Spleen (tissue), 11 donors: ENCODE data around the gene CDC42EP5. TPM values are rescaled to one million over a fixed set of nuclear protein-coding genes. Genes with fewer than 3 reads are reported as not detected.

Source experiments
- DNase-seq: peaks from one replicate; pipeline ENCODE4 v3.0.0-alpha.2; 2020
- H3K27ac ChIP-seq, 8 donors: fragments of 200-600 bp; sonication (generic) in 7 of 8; 1 replicate in 4 of 8; 2 replicates in 4 of 8; pipeline versions ENCODE4 v1.5.0 to v1.8.0; 2016 to 2021; ENCODE audit warnings: inconsistent platforms in 4 of 8, mild to moderate bottlenecking in 4 of 8, moderate library complexity in 1 of 8
- H3K27me3 ChIP-seq, 7 donors: fragments of 200-600 bp; sonication (generic) in 6 of 7; replicated peaks in 1 of 7; 1 replicate in 4 of 7; 2 replicates in 3 of 7; pipeline versions ENCODE4 v1.5.0 to v1.8.0; 2016 to 2021; ENCODE audit warnings: inconsistent platforms in 3 of 7, mild to moderate bottlenecking in 1 of 7
- H3K36me3 ChIP-seq, 6 donors: fragments of 200-600 bp; sonication (generic) in 5 of 6; 1 replicate in 4 of 6; 2 replicates in 2 of 6; pipeline versions ENCODE4 v1.5.0 to v1.8.0; 2016 to 2021; ENCODE audit warnings: inconsistent platforms in 2 of 6
- H3K4me1 ChIP-seq, 6 donors: fragments of 200-600 bp; sonication (generic) in 5 of 6; 1 replicate in 3 of 6; 2 replicates in 3 of 6; pipeline versions ENCODE4 v1.5.0 to v1.8.0; 2016 to 2021; ENCODE audit warnings: inconsistent platforms in 3 of 6
- H3K4me3 ChIP-seq, 8 donors: fragments of 200-600 bp; sonication (generic) in 7 of 8; 1 replicate in 4 of 8; 2 replicates in 4 of 8; pipeline versions ENCODE4 v1.5.0 to v1.8.0; 2016 to 2021; ENCODE audit warnings: inconsistent platforms in 4 of 8, mild to moderate bottlenecking in 4 of 8, moderate library complexity in 2 of 8
- H3K9me3 ChIP-seq, 8 donors: fragments of 200-600 bp; sonication (generic) in 7 of 8; 1 replicate in 4 of 8; 2 replicates in 4 of 8; pipeline versions ENCODE4 v1.5.0 to v1.8.0; 2016 to 2021; ENCODE audit warnings: inconsistent platforms in 4 of 8
- CTCF ChIP-seq, 11 experiments: fragments of 200-600 bp in 7 of 11; fragments of 450-650 bp in 4 of 11; sonication (generic) in 4 of 11; IDR thresholded peaks in 8 of 11; conservative IDR thresholded peaks in 3 of 11; 1 replicate in 7 of 11; 2 replicates in 4 of 11; pipeline versions ENCODE4 v1.4.0 to v1.8.0; 2016 to 2021; ENCODE audit warnings: antibody characterized with exemption in 11 of 11, inconsistent platforms in 4 of 11, mild to moderate bottlenecking in 1 of 11
- POLR2A ChIP-seq, 3 donors: fragments of 450-650 bp; IDR thresholded peaks; one replicate each; pipeline ENCODE4 v1.5.1; 2017; ENCODE audit warnings: antibody characterized with exemption in 3 of 3, mild to moderate bottlenecking in 1 of 3
- POLR2AphosphoS5 ChIP-seq, 3 donors: sonication (generic); formaldehyde crosslinking; IDR thresholded peaks; one replicate each; pipeline ENCODE4 v1.5.1; 2017; ENCODE audit warnings: antibody characterized with exemption in 3 of 3
- WGBS, 5 donors: extraction: QIAGEN DNeasy Blood & Tissue Kit in 3 of 5; methylation state at CpG; one replicate each; pipeline versions ENCODE4 v1.1.5 to v1.1.7; 2013 to 2018; 5-methylcytosine and 5-hydroxymethylcytosine counted together
- intact Hi-C: fragments of 100-400 bp; cut with DNase I; formaldehyde crosslinking; loops from one replicate; pipeline ENCODE4 v1.15.0; 2023; ENCODE audit warnings: low total_unique reads
- polyA plus RNA-seq, 3 donors: library from polyadenylated mRNA; stranded (reverse); fragments of 200-250 nt; gene quantifications; one replicate each; pipeline ENCODE4 v1.2.1, GENCODE V29; 2013
- small RNA-seq, 4 donors: library from RNA; depleted of rRNA; stranded (forward); fragments of <200 nt; gene quantifications; one replicate each; pipeline ENCODE3, GENCODE V24; 2016
- total RNA-seq, 7 donors: library from RNA; depleted of rRNA in 3 of 7; stranded (reverse); fragments of >200 nt in 3 of 7; fragmentation: NEBNext Ultra II Directional in 4 of 7; extraction: Animal tissue kit (Norgen Biotek cat#: 25700) in 4 of 7; gene quantifications; one replicate each; pipeline versions ENCODE4 v1.1.0 to v1.2.1, GENCODE V29; 2016 to 2021
- donor health status: healthy with polysubstance abuse.
- donor health status: DM: no; HTN: no; CAD: no; lungs with moderate emphysema.
- donor health status: DM: no; HTN: no; CAD: no.
- donor health status: Bipolar disorder and iron deficiency.
- donor health status: healthy.
- donor health status: DM: no; HTN: no; CAD: no.
- donor health status: DM: yes; HTN: yes; CAD: no.

CDC42EP5 gene
- total and polyA plus RNA-seq, 10 donors: 6.6 to 16.1 (median 13.1) TPM

- peaks cover 15 to 84% (median 46%) of the 10 kb centered on the region in 7 donors for H3K27me3 ChIP-seq
- H3K4me3 ChIP-seq: peak within 1 kb of the TSS in 1 of 8 donors; percentile 37
- intact Hi-C loops: no loop called here
- WGBS, 5 donors: 2 to 7% (median 3%) methylated on average over 28 to 66 of the region's 68 CpGs
- no peaks in the 10 kb centered on the region for H3K36me3 ChIP-seq
- DNase-seq: no peak
- no peaks in the 10 kb centered on the region for H3K9me3 ChIP-seq
- H3K4me1 ChIP-seq: peaks cover 0 to 47% (median 22%) of the 10 kb centered on the region in 6 donors
- peak within 1 kb of the TSS in 1 of 8 donors; percentile 21 for H3K27ac ChIP-seq
- TF ChIP-seq POLR2AphosphoS5 (IDR thresholded peaks at IDR 0.05) (no peak), CTCF (IDR thresholded peaks at IDR 0.05 in 8 of 11, conservative IDR thresholded peaks at IDR 0.05 in 3 of 11) (peak in 6 of 11 experiments; percentile 19 to 61 (median 48)), POLR2A (IDR thresholded peaks at IDR 0.05) (no peak)
Measured at GRCh38 chr19:54415208-54415900, 57.7 kb downstream of the CDC42EP5 start, which contains the start of gene TTYH1. Gene TTYH1, plus strand, starts transcription at chr19:54415464. Its CDS starts 89 bp downstream, at chr19:54415553.

Small RNA genes within 50 kb of the gene (small RNA-seq; reads per million reads assigned to genes)
- 0 reads per million in 4 donors for gene AC245884.3

Other genes starting within 250 kb of the CDC42EP5 start
- 10 to 100 TPM; 21.5 to 77.5 (median 38.3) TPM for gene LILRA6, start 230.5 kb downstream of the CDC42EP5 start, total RNA-seq
- gene LILRA6, start 230.5 kb downstream of the CDC42EP5 start, polyA plus RNA-seq: 1 to 10 TPM; 1.2 to 8.2 (median 6.7) TPM
- 100 to 1,000 TPM in 1 of 7 donors, 10 to 100 TPM in 6; 38.9 to 112 (median 79.6) TPM for gene LILRB5, start 216.0 kb downstream of the CDC42EP5 start, total RNA-seq
- 10 to 100 TPM in 2 of 3 donors, 1 to 10 TPM in 1; 3.8 to 41.2 (median 23.9) TPM for gene LILRB5, start 216.0 kb downstream of the CDC42EP5 start, polyA plus RNA-seq
- 100 to 1,000 TPM in 3 of 7 donors, 10 to 100 TPM in 4; 52.9 to 209 (median 94.5) TPM for gene LILRB2, start 192.2 kb downstream of the CDC42EP5 start, total RNA-seq
- 10 to 100 TPM; 10.2 to 26.0 (median 23.8) TPM for gene LILRB2, start 192.2 kb downstream of the CDC42EP5 start, polyA plus RNA-seq
- gene LILRA5, start 160.1 kb downstream of the CDC42EP5 start, total RNA-seq: 100 to 1,000 TPM in 2 of 7 donors, 10 to 100 TPM in 5; 43.3 to 262 (median 79.9) TPM
- gene LILRA5, start 160.1 kb downstream of the CDC42EP5 start, polyA plus RNA-seq: 10 to 100 TPM; 16.3 to 53.6 (median 34.5) TPM
- gene LILRA4, start 134.1 kb downstream of the CDC42EP5 start, total RNA-seq: 10 to 100 TPM; 11.5 to 61.1 (median 17.5) TPM
- 10 to 100 TPM; 32.1 to 80.9 (median 39.8) TPM for gene LILRA4, start 134.1 kb downstream of the CDC42EP5 start, polyA plus RNA-seq
- 100 to 1,000 TPM in 6 of 7 donors, 10 to 100 TPM in 1; 95.9 to 164 (median 125) TPM for gene LAIR1, start 108.4 kb downstream of the CDC42EP5 start, total RNA-seq
- 10 to 100 TPM; 56.3 to 74.8 (median 71.1) TPM for gene LAIR1, start 108.4 kb downstream of the CDC42EP5 start, polyA plus RNA-seq
- gene TTYH1, start 57.8 kb downstream of the CDC42EP5 start, total RNA-seq: 1 to 10 TPM in 5 of 7 donors, under 1 TPM in 2; 0.97 to 2.9 (median 1.2) TPM
- 1 to 10 TPM; 1.1 to 3.5 (median 1.2) TPM for gene TTYH1, start 57.8 kb downstream of the CDC42EP5 start, polyA plus RNA-seq
- gene LENG8, start 24.1 kb downstream of the CDC42EP5 start, total RNA-seq: 100 to 1,000 TPM; 123 to 280 (median 183) TPM
- gene LENG8, start 24.1 kb downstream of the CDC42EP5 start, polyA plus RNA-seq: 100 to 1,000 TPM in 2 of 3 donors, 10 to 100 TPM in 1; 69.2 to 293 (median 110) TPM
- 1 to 10 TPM; 4.4 to 8.3 (median 6.2) TPM for gene LENG9, start 9.5 kb downstream of the CDC42EP5 start, total RNA-seq
- 1 to 10 TPM; 1.7 to 4.3 (median 3.5) TPM for gene LENG9, start 9.5 kb downstream of the CDC42EP5 start, polyA plus RNA-seq
- gene LAIR2, start 29.5 kb upstream of the CDC42EP5 start, total RNA-seq: 1 to 10 TPM in 3 of 7 donors, under 1 TPM in 1, not detected in 3; 0.97 to 4.9 (median 3.3) TPM
- 1 to 10 TPM in 1 of 3 donors, under 1 TPM in 1, not detected in 1; 0.28 to 3.5 TPM for gene LAIR2, start 29.5 kb upstream of the CDC42EP5 start, polyA plus RNA-seq
- gene LILRA2, start 100.5 kb upstream of the CDC42EP5 start, total RNA-seq: 10 to 100 TPM; 39.2 to 77.8 (median 54.0) TPM
- 10 to 100 TPM in 2 of 3 donors, 1 to 10 TPM in 1; 7.2 to 28.2 (median 12.6) TPM for gene LILRA2, start 100.5 kb upstream of the CDC42EP5 start, polyA plus RNA-seq
- gene LILRA1, start 120.3 kb upstream of the CDC42EP5 start, total RNA-seq: 10 to 100 TPM; 34.4 to 65.0 (median 37.2) TPM
- gene LILRA1, start 120.3 kb upstream of the CDC42EP5 start, polyA plus RNA-seq: 10 to 100 TPM in 1 of 3 donors, 1 to 10 TPM in 2; 3.4 to 17.2 (median 8.0) TPM
- gene LILRB1, start 157.2 kb upstream of the CDC42EP5 start, total RNA-seq: 100 to 1,000 TPM in 6 of 7 donors, 10 to 100 TPM in 1; 66.2 to 249 (median 166) TPM
- 10 to 100 TPM; 23.5 to 56.4 (median 43.0) TPM for gene LILRB1, start 157.2 kb upstream of the CDC42EP5 start, polyA plus RNA-seq
- gene LILRB4, start 189.7 kb upstream of the CDC42EP5 start, total RNA-seq: 10 to 100 TPM; 16.4 to 40.3 (median 33.4) TPM
- gene LILRB4, start 189.7 kb upstream of the CDC42EP5 start, polyA plus RNA-seq: 10 to 100 TPM; 11.2 to 16.6 (median 12.0) TPM